ENCODE measurements around the gene CBX1.

Gene CBX1

GRCh38 chr17:48047113-48047740 is 54.1 kb downstream of the CBX1 start:
- DNase-seq (ENCODE audit: low read depth) = no peak
- TF ChIP-seq CTCF (IDR thresholded peaks at IDR 0.05; ENCODE audit: low read depth, low read length, missing control alignments) = no peak
- peak overlapping the region; percentile 91 for H3K4me3 ChIP-seq (ENCODE audit: low read depth, low read length)

GRCh38 chr17:48046296-48046695 is 55.0 kb downstream of the CBX1 start:
- no peak for TF ChIP-seq CTCF (IDR thresholded peaks at IDR 0.05; ENCODE audit: low read depth, low read length, missing control alignments)
- no peak for DNase-seq (ENCODE audit: low read depth)
- H3K4me3 ChIP-seq (ENCODE audit: low read depth, low read length) = peak overlapping the region; percentile 91; the same call in 1 of the 2 replicates

- no peak overlapping the region for H3K4me3 ChIP-seq (ENCODE audit: low read depth, low read length)
- TF ChIP-seq CTCF (IDR thresholded peaks at IDR 0.05; ENCODE audit: low read depth, low read length, missing control alignments) = no peak
- no peak for DNase-seq (ENCODE audit: low read depth)
These were observed 55.8 kb downstream of the CBX1 start for GRCh38 chr17:48045316-48046001.

- no peak for DNase-seq (ENCODE audit: low read depth)
- TF ChIP-seq CTCF (IDR thresholded peaks at IDR 0.05; ENCODE audit: low read depth, low read length, missing control alignments) = no peak
- H3K4me3 ChIP-seq (ENCODE audit: low read depth, low read length) = no peak overlapping the region
These were observed 56.4 kb downstream of the CBX1 start for GRCh38 chr17:48044851-48045250.

GRCh38 chr17:48043176-48043575 is 58.1 kb downstream of the CBX1 start:
- no peak overlapping the region for H3K4me3 ChIP-seq (ENCODE audit: low read depth, low read length)
- no peak for TF ChIP-seq CTCF (IDR thresholded peaks at IDR 0.05; ENCODE audit: low read depth, low read length, missing control alignments)
- no peak for DNase-seq (ENCODE audit: low read depth)

- DNase-seq (ENCODE audit: low read depth) = no peak
- no peak overlapping the region for H3K4me3 ChIP-seq (ENCODE audit: low read depth, low read length)
- TF ChIP-seq CTCF (IDR thresholded peaks at IDR 0.05; ENCODE audit: low read depth, low read length, missing control alignments) = no peak
These were observed 62.6 kb downstream of the CBX1 start for GRCh38 chr17:48038687-48039086.

Data from GM12864 (cell line).